Measurements from ENCODE around the gene ITGA8.

- TF ChIP-seq, protein P1, sequence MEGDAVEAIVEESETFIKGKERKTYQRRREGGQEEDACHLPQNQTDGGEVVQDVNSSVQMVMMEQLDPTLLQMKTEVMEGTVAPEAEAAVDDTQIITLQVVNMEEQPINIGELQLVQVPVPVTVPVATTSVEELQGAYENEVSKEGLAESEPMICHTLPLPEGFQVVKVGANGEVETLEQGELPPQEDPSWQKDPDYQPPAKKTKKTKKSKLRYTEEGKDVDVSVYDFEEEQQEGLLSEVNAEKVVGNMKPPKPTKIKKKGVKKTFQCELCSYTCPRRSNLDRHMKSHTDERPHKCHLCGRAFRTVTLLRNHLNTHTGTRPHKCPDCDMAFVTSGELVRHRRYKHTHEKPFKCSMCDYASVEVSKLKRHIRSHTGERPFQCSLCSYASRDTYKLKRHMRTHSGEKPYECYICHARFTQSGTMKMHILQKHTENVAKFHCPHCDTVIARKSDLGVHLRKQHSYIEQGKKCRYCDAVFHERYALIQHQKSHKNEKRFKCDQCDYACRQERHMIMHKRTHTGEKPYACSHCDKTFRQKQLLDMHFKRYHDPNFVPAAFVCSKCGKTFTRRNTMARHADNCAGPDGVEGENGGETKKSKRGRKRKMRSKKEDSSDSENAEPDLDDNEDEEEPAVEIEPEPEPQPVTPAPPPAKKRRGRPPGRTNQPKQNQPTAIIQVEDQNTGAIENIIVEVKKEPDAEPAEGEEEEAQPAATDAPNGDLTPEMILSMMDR (IDR thresholded peaks at IDR 0.05) = no peak
- TF ChIP-seq POLR2A (IDR thresholded peaks at IDR 0.05) = no peak
Measured at GRCh38 chr10:15735763-15736162, 16.0 kb upstream of the ITGA8 start.
